Neutrophil (primary cell): ENCODE data around the gene CENPL.
"Not testable (repeated sequence)": the region's sequence is repeated elsewhere in the genome, so short reads cannot be mapped to it uniquely, and the experiment has no call there.

Experiments used
- H3K27ac ChIP-seq: fragments of 200-600 bp; sonication (generic); 2 replicates; pipeline ENCODE4 v1.5.1; 2016; ENCODE audit warnings: mild to moderate bottlenecking, moderate library complexity
- H3K27me3 ChIP-seq: fragments of 200-600 bp; sonication (generic); 2 replicates; pipeline ENCODE4 v1.6.0; 2016; ENCODE audit warnings: mild to moderate bottlenecking
- H3K36me3 ChIP-seq: fragments of 200-600 bp; sonication (generic); 2 replicates; pipeline ENCODE4 v1.5.1; 2017
- H3K4me1 ChIP-seq, 2 experiments: fragments of 200-600 bp in 1 of 2; sonication (generic) in 1 of 2; 1 replicate in 1 of 2; 2 replicates in 1 of 2; pipeline versions ENCODE4 v1.5.1 to v1.6.1; 2013 to 2016; ENCODE audit warnings: low read depth in 1 of 2, low read length in 1 of 2, mild to moderate bottlenecking in 1 of 2, moderate library complexity in 1 of 2; ENCODE audit not compliant: control insufficient read depth in 1 of 2, insufficient read depth in 1 of 2
- H3K4me3 ChIP-seq, 2 experiments: fragments of 200-600 bp in 1 of 2; sonication (generic) in 1 of 2; 1 replicate in 1 of 2; 2 replicates in 1 of 2; pipeline ENCODE4 v1.5.1; 2013 to 2016; ENCODE audit warnings: low read depth in 1 of 2, low read length in 1 of 2, mild to moderate bottlenecking in 1 of 2, moderate library complexity in 1 of 2
- H3K9me3 ChIP-seq: fragments of 200-600 bp; sonication (generic); 2 replicates; pipeline ENCODE4 v1.5.1; 2016
- CTCF ChIP-seq: fragments of 200-600 bp; sonication (generic); IDR thresholded peaks from 2 replicates; pipeline ENCODE4 v1.5.1; 2016; ENCODE audit warnings: antibody characterized with exemption

CENPL gene

GRCh38 chr1:173775578-173776226, 49.0 kb downstream of the CENPL start:
- H3K9me3 ChIP-seq: no peaks in the 10 kb centered on the region
- H3K4me3 ChIP-seq: no peak overlapping the region
- no peaks in the 10 kb centered on the region for H3K4me1 ChIP-seq
- peaks cover 36% of the 10 kb centered on the region for H3K36me3 ChIP-seq
- H3K27me3 ChIP-seq: no peaks in the 10 kb centered on the region
- no peak overlapping the region for H3K27ac ChIP-seq
- TF ChIP-seq CTCF: no peak

GRCh38 chr1:173771560-173771959, 53.1 kb downstream of the CENPL start:
- Histone ChIP-seq H3K27me3 (no peaks in the 10 kb centered on the region), H3K9me3 (no peaks in the 10 kb centered on the region), H3K27ac (no peak overlapping the region), H3K36me3 (peaks cover 34% of the 10 kb centered on the region), H3K4me3 (no peak overlapping the region), H3K4me1 (no peaks in the 10 kb centered on the region)
- TF ChIP-seq CTCF: no peak

GRCh38 chr1:173770330-173770729, 54.4 kb downstream of the CENPL start:
- peaks cover 32% of the 10 kb centered on the region for H3K36me3 ChIP-seq
- not testable (repeated sequence) for H3K4me3 ChIP-seq

GRCh38 chr1:173768827-173769226, 55.9 kb downstream of the CENPL start:
- Histone ChIP-seq H3K27ac (no peak overlapping the region), H3K9me3 (no peaks in the 10 kb centered on the region), H3K36me3 (peaks cover 19% of the 10 kb centered on the region), H3K4me3 (no peak overlapping the region), H3K4me1 (no peaks in the 10 kb centered on the region), H3K27me3 (no peaks in the 10 kb centered on the region)
- no peak for TF ChIP-seq CTCF

More at GRCh38 chr1:173770330-173770729, 54.4 kb downstream of the CENPL start:
- not testable (repeated sequence) for H3K4me1 ChIP-seq, H3K27me3 ChIP-seq, H3K27ac ChIP-seq, H3K9me3 ChIP-seq

- Histone ChIP-seq H3K36me3 (peaks cover 19% of the 10 kb centered on the region), H3K27ac (no peak overlapping the region), H3K4me1 (no peaks in the 10 kb centered on the region), H3K4me3 (no peak overlapping the region), H3K27me3 (no peaks in the 10 kb centered on the region), H3K9me3 (no peaks in the 10 kb centered on the region)
- no peak for TF ChIP-seq CTCF
These were observed 56.5 kb downstream of the CENPL start for GRCh38 chr1:173768206-173768605.

- not testable (repeated sequence) for H3K27ac ChIP-seq, H3K4me1 ChIP-seq, H3K27me3 ChIP-seq, H3K4me3 ChIP-seq, H3K9me3 ChIP-seq
- H3K36me3 ChIP-seq: peaks cover 20% of the 10 kb centered on the region
These were observed 60.4 kb downstream of the CENPL start for GRCh38 chr1:173764331-173764730.
